ENCODE results near the gene CORO7.

GRCh38 chr16:4320571-4321137 lies 95.7 kb downstream of the CORO7 start:
- TF ChIP-seq POLR2A (IDR thresholded peaks at IDR 0.05) (no peak), CTCF (IDR thresholded peaks at IDR 0.05) (no peak)

All from transverse colon (tissue), 3 donors.